Measurements from ENCODE around the gene SLC22A23. TPM values are rescaled to one million over a fixed set of nuclear protein-coding genes. Genes with fewer than 3 reads are reported as not detected.

The SLC22A23 gene
- total RNA-seq, 1 experiment from 2014 or later: 6.8 TPM

GRCh38 chr6:3330199-3330598, 126.7 kb downstream of the SLC22A23 start:
- Histone ChIP-seq H3K27me3 (ENCODE audit: insufficient read depth, low read length) (no peaks in the 10 kb centered on the region), H3T11ph (ENCODE audit: low read length) (no peak overlapping the region), H3K18ac (ENCODE audit: insufficient read length, low read depth, low read length) (no peak overlapping the region), H2BK5ac (ENCODE audit: insufficient read length, low read length) (no peak overlapping the region), H3K23me2 (ENCODE audit: insufficient read length, low read depth, low read length, poor library complexity, severe bottlenecking) (no peaks in the 10 kb centered on the region), H2BK20ac (ENCODE audit: low read depth, low read length, poor library complexity, severe bottlenecking) (no peak overlapping the region), H3K79me2 (ENCODE audit: insufficient read depth, low read length) (peaks cover 2% of the 10 kb centered on the region), H3K9me3 (ENCODE audit: control insufficient read depth, low read depth, low read length) (no peaks in the 10 kb centered on the region), H3K9ac (ENCODE audit: extremely low read depth, insufficient read length, low read length) (no peak overlapping the region), H3K27ac (ENCODE audit: insufficient read length, low read depth, low read length) (no peak overlapping the region), H2BK15ac (ENCODE audit: low read depth, low read length) (no peak overlapping the region), H2AFZ (ENCODE audit: low read length) (no peak overlapping the region), H4K91ac (ENCODE audit: insufficient read length, low read depth, low read length) (no peak overlapping the region), H3K23ac (ENCODE audit: insufficient read length, low read depth, low read length) (no peak overlapping the region), H3K4me1 (ENCODE audit: insufficient read depth, low read length) (peaks cover 15% of the 10 kb centered on the region; the same call in 1 of the 2 replicates), H3K79me1 (ENCODE audit: insufficient read depth, low read depth, low read length, poor library complexity, severe bottlenecking) (no peaks in the 10 kb centered on the region), H3K4me2 (ENCODE audit: insufficient read depth, insufficient read length, low read length) (no peak overlapping the region), H4K5ac (ENCODE audit: insufficient read length, low read depth, low read length) (no peak overlapping the region), H3K14ac (ENCODE audit: insufficient read depth, low read length) (no peak overlapping the region), H3K4ac (ENCODE audit: low read depth, low read length) (no peak overlapping the region), H4K20me1 (ENCODE audit: control insufficient read depth, insufficient read depth, insufficient read length) (peaks cover 4% of the 10 kb centered on the region), H2BK12ac (ENCODE audit: insufficient read length, low read depth, low read length) (no peak overlapping the region), H3K56ac (ENCODE audit: insufficient read length, low read depth, low read length) (no peak overlapping the region), H2AK5ac (ENCODE audit: insufficient read length, low read length) (no peak overlapping the region), H2BK120ac (ENCODE audit: low read depth, low read length, poor library complexity, severe bottlenecking) (no peak overlapping the region), H4K8ac (replicated peaks; ENCODE audit: insufficient read length, low read depth, low read length) (no peak overlapping the region)
- Mint-ChIP-seq H3K27ac (peak overlapping the region in 1 of 3 experiments; percentile 78; a peak in 2 of 7 replicates), H3K27me3 (ENCODE audit: low read depth) (no peaks in the 10 kb centered on the region), H3K36me3 (ENCODE audit: insufficient read depth in 1 of 3, low read depth in 3 of 3) (no peaks in the 10 kb centered on the region; a peak in 2 of 7 replicates), H3K4me3 (no peak overlapping the region), H3K4me1 (peaks cover 42 to 67% of the 10 kb centered on the region in 2 experiments), H3K9me3 (no peaks in the 10 kb centered on the region)
- peak; percentile 63 for TF ChIP-seq CTCF (conservative IDR thresholded peaks at IDR 0.05)
- DNase-seq: peak; percentile 63
- no CpG with 5 or more reads among the region's 6 CpGs for WGBS (ENCODE audit: extremely low coverage, insufficient read length, low lambda C conversion rate)
